ENCODE data around the gene ATP5MG.
"Not testable (repeated sequence)": the region's sequence is repeated elsewhere in the genome, so short reads cannot be mapped to it uniquely, and the experiment has no call there.

ATP5MG gene

GRCh38 chr11:118401151-118401879 lies at the start of gene ATP5MG:
Gene ATP5MG (plus strand): TSS chr11:118401606. CDS start chr11:118401666, 60 bp downstream.
- peak; percentile 87 to 91 for DNase-seq (ENCODE audit: low read depth in 2 of 2)

- DNase-seq (ENCODE audit: low read depth in 2 of 2), result no peak
Measured at GRCh38 chr11:118353084-118353710, 48.2 kb upstream of the ATP5MG start.

GRCh38 chr11:118358071-118358470 lies 43.3 kb upstream of the ATP5MG start:
- no peak for DNase-seq (ENCODE audit: low read depth in 2 of 2)

GRCh38 chr11:118359295-118359958 lies 42.0 kb upstream of the ATP5MG start, which contains the start of gene UBE4A:
Gene UBE4A (plus strand): TSS chr11:118359600. CDS start chr11:118365081, 5,481 bp downstream.
- peak; percentile 97 for DNase-seq (ENCODE audit: low read depth in 2 of 2)

GRCh38 chr11:118364956-118365615 lies 36.3 kb upstream of the ATP5MG start:
- DNase-seq (ENCODE audit: low read depth in 2 of 2), result no peak

- DNase-seq (ENCODE audit: low read depth in 2 of 2), result no peak
Measured at GRCh38 chr11:118366287-118366686, 35.1 kb upstream of the ATP5MG start.

- DNase-seq (ENCODE audit: low read depth in 2 of 2), result no peak
Measured at GRCh38 chr11:118370774-118371173, 30.6 kb upstream of the ATP5MG start.

GRCh38 chr11:118373263-118373662 lies 28.1 kb upstream of the ATP5MG start:
- DNase-seq (ENCODE audit: low read depth in 2 of 2), result no peak

- no peak for DNase-seq (ENCODE audit: low read depth in 2 of 2)
Measured at GRCh38 chr11:118373871-118374270, 27.5 kb upstream of the ATP5MG start.

GRCh38 chr11:118374729-118375128 lies 26.7 kb upstream of the ATP5MG start:
- DNase-seq (ENCODE audit: low read depth in 2 of 2), result no peak

- DNase-seq (ENCODE audit: low read depth in 2 of 2), result no peak
Measured at GRCh38 chr11:118375978-118376377, 25.4 kb upstream of the ATP5MG start.

GRCh38 chr11:118379497-118379896 lies 21.9 kb upstream of the ATP5MG start:
- DNase-seq (ENCODE audit: low read depth in 2 of 2), result no peak

- DNase-seq (ENCODE audit: low read depth in 2 of 2), result no peak
Measured at GRCh38 chr11:118380571-118380970, 20.8 kb upstream of the ATP5MG start.

- no peak for DNase-seq (ENCODE audit: low read depth in 2 of 2)
Measured at GRCh38 chr11:118382954-118383353, 18.5 kb upstream of the ATP5MG start.

- DNase-seq (ENCODE audit: low read depth in 2 of 2), result no peak
Measured at GRCh38 chr11:118383657-118384056, 17.7 kb upstream of the ATP5MG start.

- DNase-seq (ENCODE audit: low read depth in 2 of 2), result no peak
Measured at GRCh38 chr11:118396097-118396501, 5.3 kb upstream of the ATP5MG start.

- DNase-seq (ENCODE audit: low read depth in 2 of 2), result no peak
Measured at GRCh38 chr11:118397448-118397847, 4.0 kb upstream of the ATP5MG start.

GRCh38 chr11:118398791-118399559 lies 2.4 kb upstream of the ATP5MG start:
- DNase-seq (ENCODE audit: low read depth in 2 of 2), result peak in 1 of 2 donors; percentile 26

- DNase-seq (ENCODE audit: low read depth in 2 of 2), result no peak
Measured at GRCh38 chr11:118401880-118402590, 629 bp downstream of the ATP5MG start.

- not testable (repeated sequence) for DNase-seq (ENCODE audit: low read depth in 2 of 2)
Measured at GRCh38 chr11:118402594-118402993, 1.2 kb downstream of the ATP5MG start.

Data from stimulated activated CD8-positive, alpha-beta memory T cell treated with anti-CD3 and anti-CD28 coated beads, Interleukin-7, amount 100 ng/mL, for 4 hours (primary cell).